Measurements from ENCODE around the gene PUS7L.

The PUS7L gene

GRCh38 chr12:43737646-43738045, 20.9 kb downstream of the PUS7L start:
- ATAC-seq (ENCODE audit: low read depth) (no peak), DNase-seq (ENCODE audit: low spot score) (no peak)
- Histone ChIP-seq H3K27ac (ENCODE audit: poor library complexity, severe bottlenecking) (no peak overlapping the region), H3K4me3 (ENCODE audit: severe bottlenecking) (no peak overlapping the region), H3K4me1 (ENCODE audit: insufficient read depth, poor library complexity, severe bottlenecking) (peaks cover 4% of the 10 kb centered on the region), H3K9me3 (ENCODE audit: severe bottlenecking) (no peaks in the 10 kb centered on the region), H3K36me3 (ENCODE audit: low read depth) (peaks cover 75% of the 10 kb centered on the region), H3K27me3 (ENCODE audit: insufficient read depth, poor library complexity, severe bottlenecking) (no peaks in the 10 kb centered on the region)
- TF ChIP-seq, protein P1, sequence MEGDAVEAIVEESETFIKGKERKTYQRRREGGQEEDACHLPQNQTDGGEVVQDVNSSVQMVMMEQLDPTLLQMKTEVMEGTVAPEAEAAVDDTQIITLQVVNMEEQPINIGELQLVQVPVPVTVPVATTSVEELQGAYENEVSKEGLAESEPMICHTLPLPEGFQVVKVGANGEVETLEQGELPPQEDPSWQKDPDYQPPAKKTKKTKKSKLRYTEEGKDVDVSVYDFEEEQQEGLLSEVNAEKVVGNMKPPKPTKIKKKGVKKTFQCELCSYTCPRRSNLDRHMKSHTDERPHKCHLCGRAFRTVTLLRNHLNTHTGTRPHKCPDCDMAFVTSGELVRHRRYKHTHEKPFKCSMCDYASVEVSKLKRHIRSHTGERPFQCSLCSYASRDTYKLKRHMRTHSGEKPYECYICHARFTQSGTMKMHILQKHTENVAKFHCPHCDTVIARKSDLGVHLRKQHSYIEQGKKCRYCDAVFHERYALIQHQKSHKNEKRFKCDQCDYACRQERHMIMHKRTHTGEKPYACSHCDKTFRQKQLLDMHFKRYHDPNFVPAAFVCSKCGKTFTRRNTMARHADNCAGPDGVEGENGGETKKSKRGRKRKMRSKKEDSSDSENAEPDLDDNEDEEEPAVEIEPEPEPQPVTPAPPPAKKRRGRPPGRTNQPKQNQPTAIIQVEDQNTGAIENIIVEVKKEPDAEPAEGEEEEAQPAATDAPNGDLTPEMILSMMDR (IDR thresholded peaks at IDR 0.05; ENCODE audit: poor library complexity, severe bottlenecking): no peak

GRCh38 chr12:43736927-43737440, 21.6 kb downstream of the PUS7L start:
- Histone ChIP-seq H3K4me3 (ENCODE audit: severe bottlenecking) (no peak overlapping the region), H3K27me3 (ENCODE audit: insufficient read depth, poor library complexity, severe bottlenecking) (no peaks in the 10 kb centered on the region), H3K9me3 (ENCODE audit: severe bottlenecking) (no peaks in the 10 kb centered on the region), H3K4me1 (ENCODE audit: insufficient read depth, poor library complexity, severe bottlenecking) (peaks cover 2% of the 10 kb centered on the region), H3K27ac (ENCODE audit: poor library complexity, severe bottlenecking) (no peak overlapping the region), H3K36me3 (ENCODE audit: low read depth) (peaks cover 71% of the 10 kb centered on the region)
- DNase-seq (ENCODE audit: low spot score): no peak
- TF ChIP-seq, protein P1 (IDR thresholded peaks at IDR 0.05; ENCODE audit: poor library complexity, severe bottlenecking): no peak
- ATAC-seq (ENCODE audit: low read depth): no peak

- TF ChIP-seq, protein P1 (IDR thresholded peaks at IDR 0.05; ENCODE audit: poor library complexity, severe bottlenecking): peak; percentile 26
- Histone ChIP-seq H3K27ac (ENCODE audit: poor library complexity, severe bottlenecking) (no peak overlapping the region), H3K27me3 (ENCODE audit: insufficient read depth, poor library complexity, severe bottlenecking) (no peaks in the 10 kb centered on the region), H3K36me3 (ENCODE audit: low read depth) (peaks cover 72% of the 10 kb centered on the region), H3K4me3 (ENCODE audit: severe bottlenecking) (no peak overlapping the region), H3K9me3 (ENCODE audit: severe bottlenecking) (no peaks in the 10 kb centered on the region), H3K4me1 (ENCODE audit: insufficient read depth, poor library complexity, severe bottlenecking) (no peaks in the 10 kb centered on the region)
- DNase-seq (ENCODE audit: low spot score): no peak
- ATAC-seq (ENCODE audit: low read depth): no peak
Measured at GRCh38 chr12:43733687-43734086, 24.9 kb downstream of the PUS7L start.

GRCh38 chr12:43730283-43730682, 28.3 kb downstream of the PUS7L start:
- peaks cover 41% of the 10 kb centered on the region for H3K36me3 ChIP-seq (ENCODE audit: low read depth)
- ATAC-seq (ENCODE audit: low read depth): no peak

GRCh38 chr12:43728698-43729097, 29.9 kb downstream of the PUS7L start:
- peaks cover 25% of the 10 kb centered on the region for H3K36me3 ChIP-seq (ENCODE audit: low read depth)
- no peaks in the 10 kb centered on the region for H3K4me1 ChIP-seq (ENCODE audit: insufficient read depth, poor library complexity, severe bottlenecking)
- no peak for DNase-seq (ENCODE audit: low spot score)
- H3K27me3 ChIP-seq (ENCODE audit: insufficient read depth, poor library complexity, severe bottlenecking): no peaks in the 10 kb centered on the region
- TF ChIP-seq, protein P1 (IDR thresholded peaks at IDR 0.05; ENCODE audit: poor library complexity, severe bottlenecking): no peak
- H3K9me3 ChIP-seq (ENCODE audit: severe bottlenecking): no peaks in the 10 kb centered on the region
- ATAC-seq (ENCODE audit: low read depth): no peak
- no peak overlapping the region for H3K27ac ChIP-seq (ENCODE audit: poor library complexity, severe bottlenecking)
- H3K4me3 ChIP-seq (ENCODE audit: severe bottlenecking): no peak overlapping the region

More at GRCh38 chr12:43730283-43730682, 28.3 kb downstream of the PUS7L start:
- TF ChIP-seq, protein P1 (IDR thresholded peaks at IDR 0.05; ENCODE audit: poor library complexity, severe bottlenecking): no peak
- Histone ChIP-seq H3K27ac (ENCODE audit: poor library complexity, severe bottlenecking) (no peak overlapping the region), H3K4me3 (ENCODE audit: severe bottlenecking) (no peak overlapping the region), H3K9me3 (ENCODE audit: severe bottlenecking) (no peaks in the 10 kb centered on the region), H3K27me3 (ENCODE audit: insufficient read depth, poor library complexity, severe bottlenecking) (no peaks in the 10 kb centered on the region), H3K4me1 (ENCODE audit: insufficient read depth, poor library complexity, severe bottlenecking) (no peaks in the 10 kb centered on the region)
- DNase-seq (ENCODE audit: low spot score): no peak
